Endothelial cell of umbilical vein (primary cell): ENCODE measurements around the gene ANAPC16.
"Not testable (repeated sequence)": the region's sequence is repeated elsewhere in the genome, so short reads cannot be mapped to it uniquely, and the experiment has no call there.

Experiments
- EZH2 ChIP-seq: IDR thresholded peaks from 2 replicates; pipeline ENCODE4 v1.6.1; 2012; ENCODE audit warnings: borderline replicate concordance, low read depth, mild to moderate bottlenecking, moderate library complexity, low read length, inconsistent platforms; ENCODE audit not compliant: severe bottlenecking
- MAX ChIP-seq: IDR thresholded peaks from 2 replicates; pipeline ENCODE4 v1.6.1; 2011; ENCODE audit not compliant: insufficient read depth, insufficient read length
- TF ChIP-seq, protein P1 (sequence below), 2 donors: IDR thresholded peaks; 1 replicate in 1 of 2; 2 replicates in 1 of 2; pipeline ENCODE4 v1.5.1; 2011; ENCODE audit warnings: low read length in 2 of 2, mild to moderate bottlenecking in 2 of 2, moderate library complexity in 2 of 2, control low read depth in 1 of 2, inconsistent platforms in 1 of 2, low read depth in 1 of 2; ENCODE audit not compliant: insufficient read depth in 1 of 2; ENCODE audit errors: extremely low read depth in 1 of 2

- TF ChIP-seq, protein P1, sequence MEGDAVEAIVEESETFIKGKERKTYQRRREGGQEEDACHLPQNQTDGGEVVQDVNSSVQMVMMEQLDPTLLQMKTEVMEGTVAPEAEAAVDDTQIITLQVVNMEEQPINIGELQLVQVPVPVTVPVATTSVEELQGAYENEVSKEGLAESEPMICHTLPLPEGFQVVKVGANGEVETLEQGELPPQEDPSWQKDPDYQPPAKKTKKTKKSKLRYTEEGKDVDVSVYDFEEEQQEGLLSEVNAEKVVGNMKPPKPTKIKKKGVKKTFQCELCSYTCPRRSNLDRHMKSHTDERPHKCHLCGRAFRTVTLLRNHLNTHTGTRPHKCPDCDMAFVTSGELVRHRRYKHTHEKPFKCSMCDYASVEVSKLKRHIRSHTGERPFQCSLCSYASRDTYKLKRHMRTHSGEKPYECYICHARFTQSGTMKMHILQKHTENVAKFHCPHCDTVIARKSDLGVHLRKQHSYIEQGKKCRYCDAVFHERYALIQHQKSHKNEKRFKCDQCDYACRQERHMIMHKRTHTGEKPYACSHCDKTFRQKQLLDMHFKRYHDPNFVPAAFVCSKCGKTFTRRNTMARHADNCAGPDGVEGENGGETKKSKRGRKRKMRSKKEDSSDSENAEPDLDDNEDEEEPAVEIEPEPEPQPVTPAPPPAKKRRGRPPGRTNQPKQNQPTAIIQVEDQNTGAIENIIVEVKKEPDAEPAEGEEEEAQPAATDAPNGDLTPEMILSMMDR (IDR thresholded peaks at IDR 0.05; ENCODE audit: extremely low read depth in 1 of 2, insufficient read depth in 1 of 2, low read depth in 1 of 2, low read length in 2 of 2), result not testable (repeated sequence)
- TF ChIP-seq MAX, EZH2: not testable (repeated sequence)
Measured at GRCh38 chr10:72268475-72269200, 52.8 kb downstream of the ANAPC16 start.
